HepG2 (cell line): ENCODE data around the gene DAB1.

ENCODE experiments used
- ZSCAN20 ChIP-seq: sonication (generic); formaldehyde crosslinking; IDR thresholded peaks from 2 replicates; pipeline ENCODE4 v1.4.0; 2020; ENCODE audit warnings: missing genetic modification reagents, mild to moderate bottlenecking, borderline replicate concordance
- TF ChIP-seq, protein P1 (sequence below): sonication (generic); formaldehyde crosslinking; IDR thresholded peaks from 2 replicates; pipeline ENCODE4 v1.4.0; 2020; ENCODE audit warnings: missing genetic modification reagents

GRCh38 chr1:56978819-56979218, 445.0 kb downstream of the DAB1 start:
- TF ChIP-seq ZSCAN20 (CRISPR knock-in tag) = no peak
- TF ChIP-seq, protein P1, sequence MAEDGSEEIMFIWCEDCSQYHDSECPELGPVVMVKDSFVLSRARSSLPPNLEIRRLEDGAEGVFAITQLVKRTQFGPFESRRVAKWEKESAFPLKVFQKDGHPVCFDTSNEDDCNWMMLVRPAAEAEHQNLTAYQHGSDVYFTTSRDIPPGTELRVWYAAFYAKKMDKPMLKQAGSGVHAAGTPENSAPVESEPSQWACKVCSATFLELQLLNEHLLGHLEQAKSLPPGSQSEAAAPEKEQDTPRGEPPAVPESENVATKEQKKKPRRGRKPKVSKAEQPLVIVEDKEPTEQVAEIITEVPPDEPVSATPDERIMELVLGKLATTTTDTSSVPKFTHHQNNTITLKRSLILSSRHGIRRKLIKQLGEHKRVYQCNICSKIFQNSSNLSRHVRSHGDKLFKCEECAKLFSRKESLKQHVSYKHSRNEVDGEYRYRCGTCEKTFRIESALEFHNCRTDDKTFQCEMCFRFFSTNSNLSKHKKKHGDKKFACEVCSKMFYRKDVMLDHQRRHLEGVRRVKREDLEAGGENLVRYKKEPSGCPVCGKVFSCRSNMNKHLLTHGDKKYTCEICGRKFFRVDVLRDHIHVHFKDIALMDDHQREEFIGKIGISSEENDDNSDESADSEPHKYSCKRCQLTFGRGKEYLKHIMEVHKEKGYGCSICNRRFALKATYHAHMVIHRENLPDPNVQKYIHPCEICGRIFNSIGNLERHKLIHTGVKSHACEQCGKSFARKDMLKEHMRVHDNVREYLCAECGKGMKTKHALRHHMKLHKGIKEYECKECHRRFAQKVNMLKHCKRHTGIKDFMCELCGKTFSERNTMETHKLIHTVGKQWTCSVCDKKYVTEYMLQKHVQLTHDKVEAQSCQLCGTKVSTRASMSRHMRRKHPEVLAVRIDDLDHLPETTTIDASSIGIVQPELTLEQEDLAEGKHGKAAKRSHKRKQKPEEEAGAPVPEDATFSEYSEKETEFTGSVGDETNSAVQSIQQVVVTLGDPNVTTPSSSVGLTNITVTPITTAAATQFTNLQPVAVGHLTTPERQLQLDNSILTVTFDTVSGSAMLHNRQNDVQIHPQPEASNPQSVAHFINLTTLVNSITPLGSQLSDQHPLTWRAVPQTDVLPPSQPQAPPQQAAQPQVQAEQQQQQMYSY (CRISPR knock-in tag) = no peak
